Kidney (tissue), 14 donors: Measurements from ENCODE around the gene EML5. TPM values are rescaled to one million over a fixed set of nuclear protein-coding genes. Genes with fewer than 3 reads are reported as not detected.

Experiments
- DNase-seq, 5 donors: peaks; one replicate each; pipeline ENCODE4 v3.0.0-alpha.2; 2013 to 2020
- FAIRE-seq: peaks from 2 replicates; lab custom pipeline; 2012; peaks lifted over from hg19 to GRCh38; lab: Jason Lieb, UNC
- H3K27ac ChIP-seq, 2 donors: one replicate each; pipeline ENCODE4 v1.7.0; 2013; ENCODE audit warnings: low read depth in 2 of 2, low read length in 2 of 2, inconsistent platforms in 1 of 2
- H3K27me3 ChIP-seq: one replicate; pipeline ENCODE4 v1.7.1; 2013; ENCODE audit warnings: low read length, inconsistent platforms; ENCODE audit not compliant: control insufficient read depth, insufficient read depth
- H3K36me3 ChIP-seq, 3 donors: one replicate each; pipeline versions ENCODE4 v1.7.0 to v1.7.1; 2013; ENCODE audit warnings: low read length in 3 of 3, control low read depth in 1 of 3, inconsistent platforms in 1 of 3; ENCODE audit not compliant: insufficient read depth in 3 of 3, control insufficient read depth in 2 of 3
- H3K4me1 ChIP-seq, 3 donors: one replicate each; pipeline versions ENCODE4 v1.7.0 to v1.7.1; 2013; ENCODE audit warnings: low read length in 3 of 3, inconsistent platforms in 1 of 3, low read depth in 1 of 3; ENCODE audit not compliant: control insufficient read depth in 2 of 3, insufficient read depth in 2 of 3
- H3K4me3 ChIP-seq, 3 donors: one replicate each; pipeline versions ENCODE4 v1.7.0 to v1.8.1; 2013; ENCODE audit warnings: low read length in 3 of 3, control low read depth in 1 of 3, inconsistent platforms in 1 of 3
- H3K9ac ChIP-seq, 3 donors: one replicate each; pipeline versions ENCODE4 v1.7.0 to v1.7.1; 2013; ENCODE audit warnings: low read length in 3 of 3, control low read depth in 1 of 3, inconsistent platforms in 1 of 3
- H3K9me3 ChIP-seq, 3 donors: one replicate each; pipeline versions ENCODE4 v1.7.0 to v1.7.1; 2013; ENCODE audit warnings: low read length in 3 of 3, control low read depth in 1 of 3, inconsistent platforms in 1 of 3; ENCODE audit not compliant: control insufficient read depth in 2 of 3, insufficient read depth in 1 of 3
- CTCF ChIP-seq: IDR thresholded peaks from 3 replicates; pipeline ENCODE4 v1.5.1; 2012; ENCODE audit warnings: mild to moderate bottlenecking, moderate library complexity, borderline replicate concordance; ENCODE audit not compliant: insufficient read depth; ENCODE audit errors: extremely low read depth
- intact Hi-C: fragments of 100-400 bp; cut with DNase I; formaldehyde crosslinking; loops from one replicate; pipeline ENCODE4 v1.11.1; 2022
- polyA plus RNA-seq: library from polyadenylated mRNA; stranded (reverse); fragments of 350-450 nt; fragmentation: Illumina TruSeq; extraction: RNeasy Lipid Tissue Mini Kit (QIAGEN cat#74804); gene quantifications from one replicate; pipeline ENCODE4 v1.2.3, GENCODE V29; 2014; ENCODE audit warnings: low read depth, low replicate concordance; ENCODE audit not compliant: insufficient read depth
- total RNA-seq: library from RNA; stranded (reverse); fragmentation: NEBNext Ultra II Directional; extraction: Animal tissue kit (Norgen Biotek cat#: 25700); gene quantifications from one replicate; pipeline ENCODE4 v1.2.1, GENCODE V29; 2021
- donor health status: control.
- donor health status: control.
- donor health status: control.
- donor health status: control.
- donor health status: control.
- donor health status: DM: yes; HTN: yes; CAD: no.
- donor health status: Normal renal cell carcinoma (clear cell type).

Gene EML5
- total and polyA plus RNA-seq, 2 donors from 2014 or later: 0.26 to 2.8 TPM

- Histone ChIP-seq H3K9ac (no peak overlapping the region), H3K36me3 (no peaks in the 10 kb centered on the region), H3K4me3 (no peak overlapping the region), H3K27ac (no peak overlapping the region), H3K4me1 (no peaks in the 10 kb centered on the region), H3K9me3 (no peaks in the 10 kb centered on the region), H3K27me3 (no peaks in the 10 kb centered on the region)
- no peak for DNase-seq
- TF ChIP-seq CTCF: no peak
- no peak for FAIRE-seq
- intact Hi-C loops: loop anchor here (5.0 kb wide), 1 partner anchor 508 kb away; no protein-coding TSS in a partner anchor
These were observed 43.6 kb downstream of the EML5 start for GRCh38 chr14:88749139-88749538.

GRCh38 chr14:88748288-88748687 lies 44.5 kb downstream of the EML5 start:
- TF ChIP-seq CTCF: no peak
- Histone ChIP-seq H3K4me1 (no peaks in the 10 kb centered on the region), H3K36me3 (no peaks in the 10 kb centered on the region), H3K27me3 (no peaks in the 10 kb centered on the region), H3K9ac (no peak overlapping the region), H3K27ac (no peak overlapping the region), H3K4me3 (no peak overlapping the region), H3K9me3 (no peaks in the 10 kb centered on the region)
- FAIRE-seq (no peak), DNase-seq (no peak)
- intact Hi-C loops: loop anchor here (5.0 kb wide), 1 partner anchor 509 kb away; no protein-coding TSS in a partner anchor

- no peak for TF ChIP-seq CTCF
- H3K36me3 ChIP-seq: no peaks in the 10 kb centered on the region
- intact Hi-C loops: loop anchor here (5.0 kb wide), 1 partner anchor 511 kb away; no protein-coding TSS in a partner anchor
- H3K4me3 ChIP-seq: no peak overlapping the region
- H3K9ac ChIP-seq: no peak overlapping the region
- H3K9me3 ChIP-seq: no peaks in the 10 kb centered on the region
- no peaks in the 10 kb centered on the region for H3K27me3 ChIP-seq
- H3K27ac ChIP-seq: no peak overlapping the region
- peak in 2 of 5 donors; percentile 48 to 66 for DNase-seq
- H3K4me1 ChIP-seq: no peaks in the 10 kb centered on the region
- FAIRE-seq: no peak
These were observed 46.7 kb downstream of the EML5 start for GRCh38 chr14:88746052-88746451.

- peak in 1 of 5 donors; percentile 58 for DNase-seq
- TF ChIP-seq CTCF: no peak
- no peak overlapping the region for H3K4me3 ChIP-seq
- FAIRE-seq: no peak
- H3K27ac ChIP-seq: no peak overlapping the region
- no peak overlapping the region for H3K9ac ChIP-seq
- no peaks in the 10 kb centered on the region for H3K9me3 ChIP-seq
- H3K36me3 ChIP-seq: no peaks in the 10 kb centered on the region
- intact Hi-C loops: no loop called here
- H3K4me1 ChIP-seq: no peaks in the 10 kb centered on the region
- H3K27me3 ChIP-seq: no peaks in the 10 kb centered on the region
These were observed 55.5 kb downstream of the EML5 start for GRCh38 chr14:88737245-88737644.
